ENCODE data around the gene OR8B4. TPM values are rescaled to one million over a fixed set of nuclear protein-coding genes. Genes with fewer than 3 reads are reported as not detected.

The OR8B4 gene
- total and polyA plus RNA-seq, 2 donors (not counting 1 experiment from before 2014, with no cell fraction given), result not detected

- H2AFZ ChIP-seq (ENCODE audit: insufficient read depth, low read depth, low read length, poor library complexity, severe bottlenecking), result no peak overlapping the region
- ChIA-PET CTCF (no interaction called here), POLR2A (no interaction called here)
- H3K9me3 ChIP-seq (ENCODE audit: control extremely low read depth in 1 of 3, control insufficient read depth in 2 of 3, insufficient read depth in 1 of 3, low read length in 2 of 3), result no peaks in the 10 kb centered on the region
- H3K36me3 ChIP-seq (replicated peaks in 1 of 2; ENCODE audit: control extremely low read depth in 1 of 2, control insufficient read depth in 1 of 2, extremely low read depth in 1 of 2, insufficient read depth in 2 of 2, low read length in 1 of 2), result no peaks in the 10 kb centered on the region
- DNase-seq, result no peak
- WGBS (ENCODE audit: insufficient coverage), result 92% methylated on average over 5 of the region's 8 CpGs
- no peak overlapping the region for H3K4me2 ChIP-seq (replicated peaks; ENCODE audit: low read depth, low read length, poor library complexity, severe bottlenecking)
- Mint-ChIP-seq H3K27me3 (peaks cover 18% of the 10 kb centered on the region), H3K4me3 (no peak overlapping the region), H3K27ac (no peak overlapping the region), H3K4me1 (no peaks in the 10 kb centered on the region), H3K9me3 (ENCODE audit: insufficient read depth) (no peaks in the 10 kb centered on the region)
- no peaks in the 10 kb centered on the region for H3K27me3 ChIP-seq (replicated peaks in 1 of 4; ENCODE audit: control extremely low read depth in 1 of 4, control insufficient read depth in 3 of 4, insufficient read depth in 4 of 4, low read length in 3 of 4)
- H3K9ac ChIP-seq (ENCODE audit: low read length), result no peak overlapping the region
- H3K27ac ChIP-seq (ENCODE audit: low read length in 2 of 2), result no peak overlapping the region
- no peak for TF ChIP-seq EZH2 (IDR thresholded peaks at IDR 0.05; ENCODE audit: borderline replicate concordance, insufficient read depth, low read depth, low read length, poor library complexity, severe bottlenecking)
- no peak for TF ChIP-seq CTCF (IDR thresholded peaks at IDR 0.05)
- intact Hi-C loops (cut with micrococcal nuclease), result no loop called here
- no peak for ATAC-seq (ENCODE audit: low read depth)
- no peak overlapping the region for H3K4me3 ChIP-seq (ENCODE audit: control extremely low read depth in 1 of 5, extremely low read depth in 1 of 5, insufficient read depth in 1 of 5, low read depth in 2 of 5, low read length in 4 of 5)
- no peaks in the 10 kb centered on the region for H3K4me1 ChIP-seq (ENCODE audit: control insufficient read depth in 2 of 2, insufficient read depth in 2 of 2, low read length in 2 of 2)
- H4K20me1 ChIP-seq (ENCODE audit: control insufficient read depth, insufficient read depth, low read length, poor library complexity, severe bottlenecking), result no peaks in the 10 kb centered on the region
- H3K79me2 ChIP-seq (ENCODE audit: control insufficient read depth, insufficient read depth, low read length), result no peaks in the 10 kb centered on the region
These were observed 42.8 kb upstream of the OR8B4 start for GRCh38 chr11:124467381-124467927.

- POLR2A ChIA-PET, result interaction anchor here (0.6 kb wide), 1 partner anchor 142 kb away, joined by 5 read pairs; no protein-coding TSS in a partner anchor
- CTCF ChIA-PET, result no interaction called here
- Histone ChIP-seq H3K9ac (ENCODE audit: low read length) (no peak overlapping the region), H2AFZ (ENCODE audit: insufficient read depth, low read depth, low read length, poor library complexity, severe bottlenecking) (no peak overlapping the region), H3K4me1 (ENCODE audit: control insufficient read depth in 2 of 2, insufficient read depth in 2 of 2, low read length in 2 of 2) (no peaks in the 10 kb centered on the region), H3K9me3 (ENCODE audit: control extremely low read depth in 1 of 3, control insufficient read depth in 2 of 3, insufficient read depth in 1 of 3, low read length in 2 of 3) (no peaks in the 10 kb centered on the region), H3K4me2 (replicated peaks; ENCODE audit: low read depth, low read length, poor library complexity, severe bottlenecking) (no peak overlapping the region), H3K27me3 (replicated peaks in 1 of 4; ENCODE audit: control extremely low read depth in 1 of 4, control insufficient read depth in 3 of 4, insufficient read depth in 4 of 4, low read length in 3 of 4) (no peaks in the 10 kb centered on the region), H3K27ac (ENCODE audit: low read length in 2 of 2) (no peak overlapping the region), H3K4me3 (ENCODE audit: control extremely low read depth in 1 of 5, extremely low read depth in 1 of 5, insufficient read depth in 1 of 5, low read depth in 2 of 5, low read length in 4 of 5) (no peak overlapping the region), H4K20me1 (ENCODE audit: control insufficient read depth, insufficient read depth, low read length, poor library complexity, severe bottlenecking) (no peaks in the 10 kb centered on the region), H3K36me3 (replicated peaks in 1 of 2; ENCODE audit: control extremely low read depth in 1 of 2, control insufficient read depth in 1 of 2, extremely low read depth in 1 of 2, insufficient read depth in 2 of 2, low read length in 1 of 2) (no peaks in the 10 kb centered on the region), H3K79me2 (ENCODE audit: control insufficient read depth, insufficient read depth, low read length) (no peaks in the 10 kb centered on the region)
- Mint-ChIP-seq H3K9me3 (ENCODE audit: insufficient read depth) (no peaks in the 10 kb centered on the region), H3K27me3 (peaks cover 18% of the 10 kb centered on the region), H3K27ac (no peak overlapping the region), H3K4me1 (no peaks in the 10 kb centered on the region), H3K4me3 (no peak overlapping the region)
- intact Hi-C loops (cut with micrococcal nuclease), result no loop called here
- DNase-seq, result no peak
- ATAC-seq (ENCODE audit: low read depth), result no peak
- TF ChIP-seq CTCF (IDR thresholded peaks at IDR 0.05) (no peak), EZH2 (IDR thresholded peaks at IDR 0.05; ENCODE audit: borderline replicate concordance, insufficient read depth, low read depth, low read length, poor library complexity, severe bottlenecking) (no peak)
- 100% methylated on average over 4 of the region's 4 CpGs for WGBS (ENCODE audit: insufficient coverage)
These were observed 40.7 kb upstream of the OR8B4 start for GRCh38 chr11:124465368-124465767.

All from B cell (primary cell).